HTR-8/SVneo (cell line): ENCODE results near the gene SLC39A11.
A peak's percentile ranks its signal among the peaks of the same experiment; 100 is the strongest.
"Not testable (repeated sequence)": the region's sequence is repeated elsewhere in the genome, so short reads cannot be mapped to it uniquely, and the experiment has no call there.

Experiments used
- DNase-seq: peaks from one replicate; pipeline ENCODE4 v3.0.0; 2011; ENCODE audit warnings: low spot score, mixed read lengths; ENCODE audit not compliant: insufficient read length
- FAIRE-seq: peaks from 2 replicates; lab custom pipeline; 2011; peaks lifted over from hg19 to GRCh38; lab: Jason Lieb, UNC

The SLC39A11 gene

DNA sequence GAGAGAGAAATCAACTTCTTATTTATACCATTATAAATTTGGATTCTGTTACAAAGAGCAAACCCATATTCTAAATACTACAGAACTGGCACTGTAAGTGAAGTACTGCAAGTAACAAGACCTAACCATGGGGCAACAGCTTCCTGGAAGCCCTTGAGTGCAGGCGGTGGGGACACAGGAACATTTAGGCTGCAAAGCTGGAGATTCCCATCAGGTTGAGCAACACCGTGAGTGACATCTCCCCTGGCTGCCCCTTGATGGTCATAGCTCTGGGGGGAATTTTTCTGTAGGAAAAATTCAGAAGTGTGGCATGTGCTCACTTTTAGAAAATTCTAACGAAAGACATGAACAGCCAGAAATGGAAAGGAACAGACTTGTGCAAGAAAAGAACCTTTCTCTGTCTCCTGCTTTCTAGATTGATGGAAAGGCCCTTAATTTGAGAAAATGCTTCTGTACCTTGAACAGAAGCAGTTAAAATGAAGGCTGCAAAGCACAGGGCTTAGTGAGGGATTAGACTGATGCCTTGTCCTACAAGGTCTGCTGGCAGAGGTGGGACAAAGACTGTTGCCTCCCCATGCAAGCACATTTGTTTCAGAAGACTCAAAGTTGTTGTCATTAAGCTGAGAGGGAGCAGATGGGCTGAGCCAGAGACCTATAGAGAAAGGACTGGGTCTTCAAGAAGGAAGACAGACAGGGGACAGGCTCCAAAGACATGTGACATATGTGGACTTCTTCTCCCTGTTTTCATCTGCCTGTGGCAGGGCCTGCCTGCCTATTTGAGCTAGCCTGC is 380.8 kb downstream of the SLC39A11 start:
- FAIRE-seq, result no peak

DNA sequence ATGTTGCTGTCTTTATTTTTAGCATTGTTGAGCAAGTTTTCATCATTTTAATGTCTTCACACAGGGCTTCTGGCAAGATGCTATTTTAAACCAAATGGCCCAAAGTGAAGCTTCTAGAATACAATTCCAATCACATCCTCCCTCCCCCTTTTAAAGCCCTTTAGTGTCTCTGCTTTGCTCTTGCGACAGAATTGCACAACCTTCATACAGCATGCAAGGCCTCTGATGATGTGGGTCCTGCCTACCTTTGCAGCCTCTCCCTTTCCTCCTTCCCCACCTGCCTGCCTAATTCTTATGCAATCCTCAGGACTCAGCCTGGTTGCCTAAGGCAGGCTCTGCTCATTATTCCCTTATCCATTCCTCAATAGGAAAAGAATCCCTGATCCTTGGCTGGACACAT is 381.7 kb downstream of the SLC39A11 start:
- DNase-seq (no peak), FAIRE-seq (no peak)

More for the DNA sequence above, 380.8 kb downstream of the SLC39A11 start:
- DNase-seq, result no peak

DNA sequence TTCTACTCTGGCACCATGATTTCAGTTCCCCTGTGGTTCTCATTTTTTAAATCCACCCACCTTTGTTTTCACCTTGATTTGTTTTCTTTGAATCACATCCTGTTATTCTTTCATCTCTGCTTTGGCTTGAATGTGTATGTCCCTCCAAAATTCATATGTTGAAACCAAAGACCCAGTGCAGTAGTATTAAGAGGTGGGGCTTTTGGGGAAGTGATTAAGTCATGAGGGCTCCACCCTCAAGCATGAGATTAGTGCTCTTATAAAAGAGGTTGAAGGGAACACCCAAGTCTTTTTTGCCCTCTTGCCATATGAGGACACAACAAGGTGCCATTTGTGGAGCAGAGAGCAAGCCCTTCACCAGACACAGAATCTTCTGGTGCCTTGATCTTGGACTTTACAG is 382.3 kb downstream of the SLC39A11 start:
- DNase-seq, result no peak
- no peak for FAIRE-seq

DNA sequence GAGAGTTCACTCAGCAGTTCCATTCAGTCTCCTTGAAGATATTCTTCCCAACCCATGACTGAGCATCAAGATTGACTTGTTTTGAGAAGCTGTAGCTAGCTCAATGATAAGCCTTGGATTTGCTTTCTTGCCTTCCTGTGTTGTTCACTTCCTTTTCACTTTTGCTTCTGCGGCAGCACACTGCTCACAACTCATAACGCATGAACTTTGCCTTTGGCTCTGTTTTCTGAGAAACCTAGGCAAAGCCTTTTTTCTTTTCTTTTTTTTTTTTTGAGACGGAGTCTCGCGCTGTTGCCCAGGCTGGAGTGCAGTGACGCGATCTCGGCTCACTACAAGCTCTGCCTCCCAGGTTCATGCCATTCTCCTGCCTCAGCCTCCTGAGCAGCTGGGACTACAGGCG is 383.8 kb downstream of the SLC39A11 start:
- FAIRE-seq, DNase-seq: not testable (repeated sequence)

DNA sequence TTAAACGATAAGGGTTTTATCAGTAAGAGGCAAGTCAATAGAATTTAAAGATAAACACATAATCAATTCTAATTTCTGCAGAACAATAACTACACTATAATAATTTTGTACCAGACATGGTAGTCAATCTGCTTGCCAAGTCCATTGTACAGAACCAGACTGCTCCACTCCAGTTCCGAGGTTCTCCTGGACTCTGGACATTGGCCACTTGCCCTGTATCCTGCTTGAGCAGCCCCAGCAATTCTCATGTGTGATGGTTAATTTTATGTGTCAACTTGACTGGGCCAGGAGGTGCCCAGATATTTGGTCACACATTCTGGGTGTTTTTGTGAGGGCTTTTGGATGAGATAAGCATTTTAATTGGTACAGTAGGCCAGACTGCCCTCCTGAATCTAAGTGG is 384.6 kb downstream of the SLC39A11 start:
- DNase-seq, result no peak
- FAIRE-seq, result no peak

DNA sequence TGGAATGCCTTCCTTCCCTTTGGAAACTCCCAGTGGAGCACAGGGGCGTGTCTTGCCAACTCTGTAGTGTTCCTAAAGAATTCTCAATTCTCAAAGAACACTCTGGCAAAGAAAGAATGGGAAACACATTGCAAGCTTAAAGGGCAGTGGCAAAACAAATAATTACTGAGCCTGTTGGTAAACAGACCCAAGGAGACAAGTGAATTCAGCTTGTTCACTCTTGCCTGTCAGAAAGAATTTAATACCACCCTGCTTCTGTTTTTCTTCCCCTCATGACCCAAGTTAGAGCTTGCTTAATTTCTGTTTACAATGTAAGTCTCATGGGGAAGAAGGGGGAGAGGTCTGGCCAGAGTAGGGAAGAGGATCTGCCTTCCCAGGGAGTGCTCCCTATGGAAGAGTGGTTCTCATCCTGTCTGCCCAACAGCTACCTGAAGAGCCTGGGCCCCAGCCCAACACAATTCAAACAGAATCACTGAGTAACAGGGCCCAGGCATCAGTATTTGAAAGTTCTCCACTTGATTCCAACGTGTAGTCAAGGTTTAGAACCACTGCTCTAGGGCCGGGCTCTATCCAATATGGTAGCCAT is 386.0 kb downstream of the SLC39A11 start:
- FAIRE-seq, result no peak
- DNase-seq, result no peak

DNA sequence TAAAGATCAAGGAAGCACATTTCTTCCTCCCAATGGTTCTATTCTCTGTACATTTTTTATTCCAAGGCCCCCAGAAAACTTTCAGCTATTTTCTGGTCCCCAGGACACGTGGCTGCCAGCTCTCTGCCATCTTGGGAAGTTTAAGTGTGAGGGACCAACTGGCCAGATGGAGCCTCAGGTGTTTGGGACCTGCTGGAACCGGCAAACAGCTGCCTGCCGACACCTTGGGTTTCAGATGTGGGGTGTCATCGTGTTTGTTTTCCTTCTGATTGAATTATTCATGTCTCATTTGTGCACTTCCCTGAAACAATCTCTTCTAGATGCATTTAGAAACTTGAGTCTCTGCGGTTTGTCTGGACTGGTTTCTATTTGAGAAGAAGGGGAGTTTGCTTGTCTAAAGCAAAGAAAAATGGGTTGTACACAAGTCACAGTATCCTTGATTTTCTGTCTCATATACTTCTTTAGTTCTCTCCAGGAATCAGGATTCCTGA is 386.5 kb downstream of the SLC39A11 start:
- FAIRE-seq (no peak), DNase-seq (no peak)

DNA sequence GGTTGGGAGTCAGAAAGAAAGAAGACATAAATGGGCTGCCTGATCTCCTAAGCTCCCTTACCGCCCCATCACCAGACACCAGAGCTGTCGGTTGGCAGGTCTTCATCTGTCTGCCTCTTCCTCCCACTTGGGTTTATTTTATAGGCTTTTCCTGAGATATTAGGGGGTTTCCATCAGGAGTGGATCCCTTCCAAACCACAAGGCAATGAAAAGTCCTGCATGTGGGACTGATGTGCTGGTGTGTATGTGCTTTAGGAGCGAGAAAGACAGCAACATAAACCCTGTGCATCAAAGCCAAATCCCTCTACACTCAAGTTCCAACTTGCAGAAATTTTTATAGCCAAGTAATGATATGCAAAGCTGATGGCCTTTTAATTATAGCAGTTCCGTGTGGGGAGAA is 389.5 kb downstream of the SLC39A11 start:
- DNase-seq (no peak), FAIRE-seq (no peak)

DNA sequence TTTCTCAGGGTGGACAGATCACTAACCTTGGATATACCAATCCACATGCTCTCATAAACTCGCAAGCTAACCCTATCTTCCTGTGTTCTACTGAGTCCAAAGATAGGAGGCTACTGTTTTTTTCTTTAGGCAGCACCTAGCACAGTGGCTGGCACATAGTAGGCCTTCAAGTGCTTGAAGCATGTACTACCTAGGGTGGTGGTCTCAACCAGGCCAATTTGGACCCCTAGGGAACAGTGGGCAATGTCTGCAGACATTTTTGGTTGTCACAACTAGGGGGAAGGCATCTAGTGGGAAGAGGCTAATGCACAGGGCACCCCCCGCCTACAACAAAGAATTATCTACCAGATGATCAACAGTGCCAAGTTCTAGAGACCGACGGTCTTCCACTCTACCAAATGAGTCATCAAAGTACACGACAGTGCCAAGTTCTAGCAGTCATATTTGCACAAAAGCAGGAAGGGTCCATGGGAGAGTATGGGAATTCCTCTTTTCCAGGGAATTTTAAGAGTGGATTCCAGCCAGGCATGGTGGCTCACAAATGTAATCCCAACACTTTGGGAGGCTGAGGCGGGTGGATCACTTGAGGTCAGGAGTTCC is 390.3 kb downstream of the SLC39A11 start:
- no peak for FAIRE-seq
- DNase-seq, result peak; percentile 75

DNA sequence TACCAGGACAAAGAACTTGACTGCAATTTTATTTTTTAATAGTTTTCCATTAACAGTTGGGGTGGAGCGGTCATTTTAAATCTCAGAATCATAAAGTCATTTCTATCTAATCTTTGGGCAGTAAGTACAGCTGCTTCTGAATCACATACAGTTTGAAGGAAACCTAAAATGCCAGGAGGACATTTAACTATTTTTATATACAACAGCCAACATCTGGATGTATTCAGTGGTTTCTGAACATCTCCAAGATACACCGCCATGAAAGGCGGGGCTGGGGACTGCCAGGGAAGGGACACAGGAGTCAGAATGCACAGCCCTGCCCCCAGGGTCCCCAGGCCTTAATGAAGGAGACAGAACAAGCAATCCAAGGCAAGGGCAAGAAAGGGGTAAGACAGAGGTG is 392.3 kb downstream of the SLC39A11 start:
- DNase-seq (no peak), FAIRE-seq (no peak)

DNA sequence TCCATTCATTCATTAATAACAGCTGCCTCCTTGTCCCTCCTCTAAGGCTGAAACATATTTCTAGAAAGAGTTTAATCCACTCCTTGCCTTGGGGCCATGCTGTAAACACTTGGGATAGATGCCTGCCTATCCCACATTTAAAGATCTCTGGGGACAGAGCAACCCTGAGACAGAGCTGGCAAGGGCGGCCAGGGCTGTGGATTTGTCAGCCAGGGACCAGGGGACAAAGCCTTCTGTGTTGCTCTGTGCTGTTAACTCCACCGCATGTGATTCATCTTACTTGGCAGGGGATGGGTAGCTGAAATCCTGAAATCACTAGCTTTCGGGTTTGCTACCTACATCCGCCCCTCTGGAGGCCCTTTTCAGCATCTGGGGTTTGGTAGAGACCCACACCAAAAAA is 392.9 kb downstream of the SLC39A11 start:
- FAIRE-seq (no peak), DNase-seq (no peak)

DNA sequence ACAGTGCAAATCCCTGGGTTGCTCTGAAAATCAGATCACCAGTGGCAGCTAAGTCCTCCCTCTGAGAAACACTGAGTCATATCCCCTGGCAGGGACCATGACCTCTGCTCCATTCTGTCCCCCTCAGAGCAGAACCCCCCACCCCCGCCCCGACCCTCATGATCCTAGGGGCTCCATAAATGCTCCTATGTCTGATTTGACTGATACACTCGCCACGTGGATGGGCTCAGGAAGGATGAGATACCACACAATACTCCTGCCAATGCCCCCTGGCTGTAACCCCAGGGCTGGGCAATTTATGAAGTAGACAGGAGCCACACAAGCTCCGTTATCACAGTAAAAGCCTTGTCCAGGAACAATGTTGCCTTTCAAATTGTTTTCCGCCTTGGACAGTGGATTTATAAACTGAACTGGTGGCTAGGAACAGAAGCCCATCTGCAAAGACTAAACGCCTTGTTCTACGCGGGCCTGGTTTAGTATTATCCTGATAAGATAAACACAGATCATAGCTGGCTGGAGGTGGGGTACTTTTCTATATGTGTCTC is 394.8 kb downstream of the SLC39A11 start:
- DNase-seq (no peak), FAIRE-seq (peak; percentile 31)

DNA sequence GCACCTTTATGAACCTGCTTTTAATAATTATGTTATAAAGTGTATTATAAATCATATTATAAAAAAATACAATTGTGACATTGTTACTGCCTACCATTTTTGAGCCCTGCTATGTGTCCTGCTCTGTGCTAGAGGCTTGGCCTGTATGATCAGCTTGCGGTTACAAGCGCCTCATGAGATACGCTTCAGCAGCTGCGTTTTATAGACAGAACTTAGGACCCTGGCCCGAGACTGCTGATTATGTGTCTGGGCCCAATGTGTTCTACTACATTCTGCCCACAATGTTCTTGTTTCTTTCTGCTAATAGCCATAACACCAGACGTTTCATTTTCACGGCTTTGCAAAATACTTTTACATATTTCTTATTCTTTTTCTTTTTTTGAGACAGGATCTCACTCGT is 395.8 kb downstream of the SLC39A11 start:
- DNase-seq (no peak), FAIRE-seq (no peak)

DNA sequence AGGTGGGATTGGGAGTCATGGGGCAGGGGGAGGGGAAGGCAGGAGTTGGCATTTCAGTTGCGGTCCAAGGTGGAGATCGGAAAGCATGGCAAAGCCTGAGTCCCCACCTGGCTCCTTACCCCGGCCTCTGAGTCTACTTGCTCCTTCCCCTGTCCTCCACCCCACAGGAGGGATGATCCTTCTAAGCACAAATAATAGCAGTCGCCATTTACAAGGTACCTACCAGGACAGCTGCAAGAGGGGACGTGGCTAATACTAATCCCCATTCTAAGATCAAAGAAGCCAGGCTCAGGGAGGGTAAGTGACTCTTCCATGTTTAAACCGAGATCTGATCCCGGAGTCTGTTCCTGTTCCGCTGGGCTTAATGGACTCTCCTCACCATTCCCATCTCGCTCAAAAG is 396.3 kb downstream of the SLC39A11 start:
- no peak for FAIRE-seq

DNA sequence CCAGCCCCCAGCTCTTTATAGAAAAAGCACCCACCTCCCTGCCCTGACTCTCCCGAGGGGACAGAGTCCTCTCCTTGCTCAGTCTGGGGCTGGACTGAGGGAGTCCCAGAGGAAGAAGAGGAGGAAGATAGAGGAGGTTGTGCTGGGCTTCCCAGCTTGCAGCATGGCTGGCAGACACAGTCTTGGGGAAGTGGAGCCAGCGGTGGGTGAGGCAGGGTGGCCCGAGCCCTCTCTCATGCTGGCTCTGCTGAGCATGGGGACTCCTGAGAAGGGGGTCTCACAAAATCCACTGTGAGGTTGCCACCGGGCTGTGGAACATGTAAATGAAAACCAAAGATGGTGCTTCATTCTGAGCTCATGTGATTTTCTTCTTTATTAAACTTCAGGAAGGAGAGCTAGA is 398.5 kb downstream of the SLC39A11 start:
- FAIRE-seq (no peak), DNase-seq (no peak)

More for the DNA sequence above, 396.3 kb downstream of the SLC39A11 start:
- no peak for DNase-seq

DNA sequence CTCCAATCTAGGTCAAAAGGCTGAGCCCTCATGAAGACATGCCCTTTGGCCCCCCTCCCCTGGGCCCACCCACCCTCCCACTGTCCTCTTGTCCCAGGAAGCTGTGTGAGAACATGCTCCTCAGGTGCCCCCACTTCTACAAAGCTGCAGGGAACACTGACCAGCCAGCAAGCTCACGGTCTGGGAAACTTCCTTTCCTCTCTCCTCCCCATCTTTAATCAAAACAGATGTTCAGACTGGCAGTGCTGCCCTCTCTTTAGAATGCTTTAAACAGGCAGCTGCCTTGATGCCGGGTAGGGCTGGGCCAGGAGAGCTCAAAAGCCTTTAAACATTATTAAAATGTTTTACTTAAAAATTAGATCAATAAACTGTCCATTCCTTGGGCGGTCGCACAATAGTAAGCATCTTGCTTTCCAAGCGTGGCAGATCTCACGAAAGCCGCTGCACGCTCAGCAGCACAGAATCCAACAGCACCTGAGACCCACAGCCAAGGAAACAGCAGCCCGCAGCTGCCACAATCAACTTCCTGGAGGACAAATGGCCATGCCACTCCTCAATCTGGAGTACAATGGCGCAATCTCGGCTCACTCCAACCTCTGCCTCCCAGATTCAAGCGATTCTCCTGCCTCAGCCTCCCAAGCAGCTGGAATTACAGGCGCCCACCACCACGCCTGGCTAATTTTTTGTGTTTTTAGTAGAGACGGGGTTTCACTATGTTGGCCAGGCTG is 399.2 kb downstream of the SLC39A11 start:
- FAIRE-seq, result no peak
- DNase-seq, result no peak

DNA sequence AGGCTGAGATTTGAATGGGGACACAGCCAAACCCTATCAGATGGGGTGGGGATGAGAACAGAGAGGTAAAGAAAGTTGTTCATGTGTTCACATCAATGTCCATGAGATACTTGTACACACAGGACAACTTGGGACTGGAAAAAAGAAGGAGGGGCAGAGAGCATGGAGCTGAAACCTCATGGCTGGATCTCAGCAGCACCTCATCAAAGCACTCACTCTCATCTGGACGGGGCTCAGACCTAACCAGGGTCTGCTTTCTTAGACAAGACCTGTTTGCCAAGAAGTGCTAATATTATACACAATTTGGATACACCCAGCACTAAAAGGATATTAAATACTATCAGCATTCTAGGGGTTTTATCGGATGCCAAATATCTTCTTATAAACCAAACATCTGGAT is 399.8 kb downstream of the SLC39A11 start:
- DNase-seq, result no peak
- peak; percentile 52 for FAIRE-seq

DNA sequence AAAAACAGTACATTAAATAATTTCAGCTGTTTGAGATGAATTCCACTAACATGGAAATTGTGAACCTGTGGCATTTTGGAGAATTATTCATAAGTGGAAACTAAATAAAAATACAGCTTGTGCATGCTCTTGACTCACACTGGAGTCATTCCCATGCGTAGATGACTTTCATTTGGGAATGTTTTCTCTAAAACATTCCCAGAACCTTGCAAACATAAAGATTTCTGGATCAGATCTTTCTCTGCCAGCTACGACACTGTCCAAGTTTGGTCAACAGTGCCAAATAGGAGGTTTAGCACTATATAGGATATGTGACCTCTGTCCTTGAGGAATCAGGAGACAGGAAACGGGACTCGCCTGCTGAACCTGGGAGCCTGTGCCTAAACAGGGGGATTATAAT is 400.9 kb downstream of the SLC39A11 start:
- DNase-seq, result no peak
- FAIRE-seq, result no peak

DNA sequence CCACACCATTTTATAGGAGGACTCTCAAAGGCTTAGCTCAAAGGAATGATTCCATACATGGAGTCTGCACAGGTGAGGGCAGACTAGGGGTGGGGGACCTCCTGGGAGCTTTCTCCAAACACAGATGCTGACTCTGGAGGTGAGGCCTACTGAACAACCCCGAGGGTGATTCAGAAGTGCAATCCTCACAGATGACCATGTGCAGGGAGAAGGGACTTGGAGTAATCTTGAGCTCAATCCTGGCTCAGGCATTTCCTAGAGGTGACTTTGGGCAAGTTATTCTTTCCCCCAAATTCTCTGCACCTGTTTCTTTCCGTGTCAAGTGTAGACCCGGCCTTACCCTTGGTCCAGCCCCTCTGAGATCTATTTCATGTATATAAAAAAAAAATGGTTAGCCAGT is 401.5 kb downstream of the SLC39A11 start:
- FAIRE-seq (no peak), DNase-seq (no peak)

DNA sequence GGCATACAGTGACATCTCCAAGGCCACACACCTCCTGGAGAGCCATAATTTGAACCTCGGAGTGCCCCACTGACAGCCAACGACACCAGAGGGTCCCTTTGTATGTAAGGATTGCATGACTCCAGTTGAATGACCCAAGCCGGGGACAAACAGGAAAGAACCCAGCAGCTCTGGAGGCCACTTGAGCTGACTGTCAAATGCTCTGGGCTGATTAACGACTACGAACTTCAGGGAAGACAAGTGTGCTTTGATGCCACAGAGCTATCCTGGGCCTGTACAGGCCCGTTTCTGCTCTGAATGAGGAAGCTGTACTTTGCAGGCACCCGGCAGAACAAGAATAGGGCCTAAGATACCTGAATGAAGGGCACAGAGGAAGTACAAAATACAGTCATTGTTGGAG is 404.6 kb downstream of the SLC39A11 start:
- peak; percentile 22 for DNase-seq
- FAIRE-seq, result no peak
